IMR-90 (cell line): ENCODE results near the gene HCN3. TPM values are rescaled to one million over a fixed set of nuclear protein-coding genes. Genes with fewer than 3 reads are reported as not detected.

Source experiments
- ATAC-seq: fragments of 200-7000 bp; cut with Tn5 transposase; 2 replicates; pipeline ENCODE4 v1.9.1; 2020; ENCODE audit warnings: low read depth, mild to moderate bottlenecking, moderate library complexity
- BruUV-seq: library from RNA; stranded (reverse); fragments of 400-500 nt; replicated peaks from 2 replicates; lab custom pipeline; 2021; lab: Mats Ljungman, UMichigan
- CTCF ChIA-PET: fragments of 300-600 bp; formaldehyde crosslinking; extraction: SDS; loops from one replicate; lab custom pipeline; 2021; ENCODE audit warnings: antibody characterized with exemption; lab: Yijun Ruan, JAX
- POLR2A ChIA-PET: fragments of 300-600 bp; sonication (Branson Sonifier 250); formaldehyde crosslinking; loops from one replicate; lab custom pipeline; 2022; ENCODE audit warnings: antibody characterized with exemption; ENCODE audit not compliant: unreplicated experiment; lab: Charles Lee
- DNase-seq: peaks from one replicate; pipeline ENCODE4 v3.0.0; 2013
- H2AFZ ChIP-seq: replicated peaks from 2 replicates; pipeline ENCODE3; 2013; ENCODE audit warnings: low read length, mild to moderate bottlenecking; ENCODE audit not compliant: poor library complexity
- H2AK5ac ChIP-seq: 2 replicates; pipeline ENCODE4 v1.6.1; 2013; ENCODE audit warnings: low read depth, low read length, inconsistent platforms
- H2AK9ac ChIP-seq: replicated peaks from 2 replicates; pipeline ENCODE3; 2013; ENCODE audit warnings: mild to moderate bottlenecking, low read depth, low read length, moderate library complexity; ENCODE audit not compliant: poor library complexity
- H2BK120ac ChIP-seq: 2 replicates; pipeline ENCODE4 v1.6.1; 2013; ENCODE audit warnings: low read depth, low read length, inconsistent platforms
- H2BK15ac ChIP-seq: 3 replicates; pipeline ENCODE4 v1.6.1; 2013; ENCODE audit warnings: low read depth, low read length, inconsistent platforms
- H2BK20ac ChIP-seq: 2 replicates; pipeline ENCODE4 v1.6.1; 2013; ENCODE audit warnings: low read depth, mild to moderate bottlenecking, inconsistent platforms, low read length, moderate library complexity
- H2BK5ac ChIP-seq: 2 replicates; pipeline ENCODE4 v1.6.1; 2013; ENCODE audit warnings: mild to moderate bottlenecking, low read depth, low read length, inconsistent platforms; ENCODE audit not compliant: poor library complexity, severe bottlenecking
- H3K14ac ChIP-seq: replicated peaks from 2 replicates; pipeline ENCODE4 v1.6.1; 2013; ENCODE audit warnings: low read depth, low read length, inconsistent platforms
- H3K18ac ChIP-seq: 2 replicates; pipeline ENCODE4 v1.6.1; 2013; ENCODE audit warnings: low read depth, low read length, control low read depth
- H3K23ac ChIP-seq: 2 replicates; pipeline ENCODE4 v1.6.1; 2013; ENCODE audit warnings: low read depth, low read length, inconsistent platforms
- H3K27ac ChIP-seq: 2 replicates; pipeline ENCODE4 v1.5.1; 2013; ENCODE audit warnings: mild to moderate bottlenecking, control low read depth, low read length; ENCODE audit not compliant: insufficient read depth
- H3K27me3 ChIP-seq: 2 replicates; pipeline ENCODE4 v1.6.1; 2013; ENCODE audit warnings: low read length; ENCODE audit not compliant: control insufficient read depth, insufficient read depth
- H3K36me3 ChIP-seq: 2 replicates; pipeline ENCODE4 v1.6.1; 2013; ENCODE audit warnings: low read length, mixed read lengths; ENCODE audit not compliant: control insufficient read depth, insufficient read depth
- H3K4ac ChIP-seq: 2 replicates; pipeline ENCODE4 v1.6.1; 2013; ENCODE audit warnings: low read depth, low read length, inconsistent platforms
- H3K4me1 ChIP-seq: 2 replicates; pipeline ENCODE4 v1.6.1; 2013; ENCODE audit warnings: low read length, mixed read lengths; ENCODE audit not compliant: control insufficient read depth, insufficient read depth
- H3K4me2 ChIP-seq: 2 replicates; pipeline ENCODE4 v1.6.1; 2013; ENCODE audit warnings: low read depth, mild to moderate bottlenecking, control low read depth, low read length, moderate library complexity
- H3K4me3 ChIP-seq: 2 replicates; pipeline ENCODE4 v1.5.1; 2013; ENCODE audit warnings: low read depth, mild to moderate bottlenecking, control low read depth, low read length, moderate library complexity; ENCODE audit not compliant: insufficient read depth
- H3K56ac ChIP-seq: 2 replicates; pipeline ENCODE4 v1.6.1; 2013; ENCODE audit warnings: low read length, inconsistent platforms; ENCODE audit not compliant: insufficient read depth; ENCODE audit errors: extremely low read depth
- H3K79me1 ChIP-seq, 2 experiments: 2 replicates each; pipeline ENCODE4 v1.6.1; 2013; ENCODE audit warnings: low read length in 2 of 2, inconsistent platforms in 1 of 2, low read depth in 1 of 2
- H3K9ac ChIP-seq: 2 replicates; pipeline ENCODE4 v1.6.1; 2013; ENCODE audit warnings: low read depth, low read length, control low read depth
- H3K9me1 ChIP-seq: 2 replicates; pipeline ENCODE4 v1.6.1; 2013; ENCODE audit warnings: low read length, inconsistent platforms; ENCODE audit not compliant: insufficient read depth
- H3K9me3 ChIP-seq: 2 replicates; pipeline ENCODE4 v1.6.1; 2013; ENCODE audit warnings: low read length; ENCODE audit not compliant: control insufficient read depth, insufficient read depth
- H4K20me1 ChIP-seq: 2 replicates; pipeline ENCODE4 v1.6.1; 2013; ENCODE audit warnings: low read length, inconsistent platforms; ENCODE audit not compliant: insufficient read depth
- H4K5ac ChIP-seq: 2 replicates; pipeline ENCODE4 v1.6.1; 2013; ENCODE audit warnings: mild to moderate bottlenecking, low read depth, low read length, control low read depth
- H4K8ac ChIP-seq, 2 experiments: 2 replicates each; pipeline ENCODE4 v1.6.1; 2013; ENCODE audit warnings: low read depth in 2 of 2, low read length in 2 of 2, control low read depth in 1 of 2, inconsistent platforms in 1 of 2
- H4K91ac ChIP-seq: 2 replicates; pipeline ENCODE4 v1.6.1; 2013; ENCODE audit warnings: low read depth, low read length, inconsistent platforms; ENCODE audit not compliant: insufficient read depth
- BHLHE40 ChIP-seq: fragments of 150-350 bp; IDR thresholded peaks from 2 replicates; pipeline ENCODE4 v1.6.1; 2016; ENCODE audit warnings: mild to moderate bottlenecking, low read depth, low read length
- CEBPB ChIP-seq: IDR thresholded peaks from 2 replicates; pipeline ENCODE4 v1.6.1; 2012; ENCODE audit warnings: low read depth, low read length, improper control_type of control experiment
- CHD1 ChIP-seq: IDR thresholded peaks from 2 replicates; pipeline ENCODE4 v1.6.1; 2012; ENCODE audit warnings: low read depth, low read length, improper control_type of control experiment
- CTCF ChIP-seq: conservative IDR thresholded peaks from 2 replicates; pipeline ENCODE4 v1.5.1; 2012; ENCODE audit warnings: mild to moderate bottlenecking, low read depth, low read length, improper control_type of control experiment
- FOS ChIP-seq: fragments of 150-350 bp; IDR thresholded peaks from 2 replicates; pipeline ENCODE4 v1.6.1; 2016; ENCODE audit warnings: low read depth, low read length
- MAFK ChIP-seq: IDR thresholded peaks from 2 replicates; pipeline ENCODE4 v1.6.1; 2012; ENCODE audit warnings: low read depth, low read length, improper control_type of control experiment
- MAZ ChIP-seq: IDR thresholded peaks from 2 replicates; pipeline ENCODE4 v1.6.1; 2012; ENCODE audit warnings: low read depth, mild to moderate bottlenecking, low read length, improper control_type of control experiment, moderate library complexity, borderline replicate concordance
- MXI1 ChIP-seq: IDR thresholded peaks from 2 replicates; pipeline ENCODE4 v1.6.1; 2012; ENCODE audit warnings: low read depth, mild to moderate bottlenecking, low read length, moderate library complexity, borderline replicate concordance
- NFE2L2 ChIP-seq: fragments of 150-350 bp; IDR thresholded peaks from 2 replicates; pipeline ENCODE4 v1.6.1; 2016; ENCODE audit warnings: low read depth, mild to moderate bottlenecking, low read length
- POLR2A ChIP-seq: IDR thresholded peaks from 2 replicates; pipeline ENCODE4 v1.6.1; 2012; ENCODE audit warnings: mild to moderate bottlenecking, low read depth, low read length
- RAD21 ChIP-seq: IDR thresholded peaks from 2 replicates; pipeline ENCODE4 v1.6.1; 2012; ENCODE audit warnings: low read length, improper control_type of control experiment
- RCOR1 ChIP-seq: IDR thresholded peaks from 2 replicates; pipeline ENCODE4 v1.6.1; 2012; ENCODE audit warnings: mild to moderate bottlenecking, low read length, improper control_type of control experiment; ENCODE audit not compliant: insufficient replicate concordance
- RFX5 ChIP-seq: IDR thresholded peaks from 2 replicates; pipeline ENCODE4 v1.8.0; 2012; ENCODE audit warnings: low read depth, mild to moderate bottlenecking, low read length, moderate library complexity
- SMC3 ChIP-seq: fragments of 150-350 bp; IDR thresholded peaks from 2 replicates; pipeline ENCODE4 v1.6.1; 2016; ENCODE audit warnings: low read depth, mild to moderate bottlenecking, antibody characterized with exemption, low read length, moderate library complexity
- USF2 ChIP-seq: fragments of 150-350 bp; IDR thresholded peaks from 2 replicates; pipeline ENCODE4 v1.6.1; 2017; ENCODE audit warnings: mild to moderate bottlenecking, antibody characterized with exemption, low read length, low read depth
- WGBS, 2 experiments: methylation state at CpG; one replicate each; pipeline versions ENCODE4 v1.1.5 to v1.1.7; 2013; ENCODE audit warnings: missing lambda C conversion rate in 2 of 2; ENCODE audit not compliant: insufficient read length in 1 of 2; ENCODE audit errors: extremely low coverage in 2 of 2; 5-methylcytosine and 5-hydroxymethylcytosine counted together
- dilution Hi-C: fragments of 300-500 bp; cut with HindIII; formaldehyde crosslinking; loops from one replicate; pipeline ENCODE4 v1.14.3; 2018; ENCODE audit warnings: low sequenced_read_pairs; ENCODE audit not compliant: unreplicated experiment
- in situ Hi-C: fragments of 300-500 bp; cut with MboI; formaldehyde crosslinking; loops from 3 replicates; pipeline ENCODE4 v1.14.3; 2019; ENCODE audit warnings: low sequenced_read_pairs, inconsistent platforms, mixed read lengths
- intact Hi-C: fragments of 100-400 bp; cut with micrococcal nuclease; formaldehyde crosslinking; loops from 2 replicates; pipeline ENCODE4 v1.10.0; 2022
- polyA plus RNA-seq, 3 experiments: library from polyadenylated mRNA; depleted of rRNA; stranded (reverse); fragments of >200 nt; gene quantifications; 2 replicates each; pipeline ENCODE4 v1.2.3, GENCODE V29; 2012; ENCODE audit warnings: low replicate concordance in 1 of 3
- total RNA-seq: library from RNA; depleted of rRNA; stranded (reverse); fragments of >200 nt; gene quantifications from 2 replicates; pipeline ENCODE4 v1.2.3, GENCODE V29; 2012
- TF ChIP-seq, protein P1 (sequence below): fragments of 150-350 bp; IDR thresholded peaks from 2 replicates; pipeline ENCODE4 v1.6.1; 2016; ENCODE audit warnings: low read depth, mild to moderate bottlenecking, low read length, moderate library complexity, borderline replicate concordance

HCN3 gene
- total and polyA plus RNA-seq, 2 of the 4 experiments (the other 2 are of a cell fraction): 0.36 to 2.7 TPM

GRCh38 chr1:155327981-155328380 is 50.7 kb downstream of the HCN3 start:
- no peak overlapping the region for H2AK5ac ChIP-seq
- ATAC-seq (no peak), DNase-seq (no peak)
- no peak overlapping the region for H4K8ac ChIP-seq
- intact Hi-C loops: loop anchor here (10.0 kb wide), 1 partner anchor 123 kb away; the partner anchor contains the start of genes MTX1 and THBS3
- H2AK9ac ChIP-seq: no peak overlapping the region
- dilution Hi-C loops: no loop called here
- H3K27me3 ChIP-seq: no peaks in the 10 kb centered on the region
- H2BK120ac ChIP-seq: no peak overlapping the region
- 0 out of 2 replicates have a peak overlapping the region, but pooled peaks have one; percentile 15 for H3K23ac ChIP-seq
- no peak overlapping the region for H3K27ac ChIP-seq
- H4K20me1 ChIP-seq: peaks cover 30% of the 10 kb centered on the region
- peaks cover 13% of the 10 kb centered on the region; the same call in 1 of the 2 replicates for H3K9me1 ChIP-seq
- in situ Hi-C loops: no loop called here
- no peak overlapping the region for H2BK20ac ChIP-seq
- peaks cover 34% of the 10 kb centered on the region for H3K36me3 ChIP-seq
- H3K4me1 ChIP-seq: peaks cover 9% of the 10 kb centered on the region; the same call in 1 of the 2 replicates
- H3K9ac ChIP-seq: no peak overlapping the region
- CTCF ChIA-PET: no interaction called here
- H3K9me3 ChIP-seq: no peaks in the 10 kb centered on the region
- H4K91ac ChIP-seq: no peak overlapping the region
- no peak overlapping the region for H2BK5ac ChIP-seq
- WGBS, 2 experiments: no CpG with 5 or more reads among the region's 4 CpGs
- no peak overlapping the region for H3K18ac ChIP-seq
- no peak overlapping the region for H2BK15ac ChIP-seq
- no TSS peak for BruUV-seq
- no peak overlapping the region for H3K14ac ChIP-seq
- no peak overlapping the region for H3K56ac ChIP-seq
- no peak overlapping the region for H3K4me3 ChIP-seq
- no peak overlapping the region for H3K4ac ChIP-seq
- H2AFZ ChIP-seq: no peak overlapping the region
- H4K5ac ChIP-seq: no peak overlapping the region
- no peak overlapping the region for H3K4me2 ChIP-seq
- POLR2A ChIA-PET: no interaction called here
- no peak for TF ChIP-seq SMC3
- no peak for TF ChIP-seq RFX5
- TF ChIP-seq FOS: no peak
- TF ChIP-seq MAFK: no peak
- TF ChIP-seq, protein P1, sequence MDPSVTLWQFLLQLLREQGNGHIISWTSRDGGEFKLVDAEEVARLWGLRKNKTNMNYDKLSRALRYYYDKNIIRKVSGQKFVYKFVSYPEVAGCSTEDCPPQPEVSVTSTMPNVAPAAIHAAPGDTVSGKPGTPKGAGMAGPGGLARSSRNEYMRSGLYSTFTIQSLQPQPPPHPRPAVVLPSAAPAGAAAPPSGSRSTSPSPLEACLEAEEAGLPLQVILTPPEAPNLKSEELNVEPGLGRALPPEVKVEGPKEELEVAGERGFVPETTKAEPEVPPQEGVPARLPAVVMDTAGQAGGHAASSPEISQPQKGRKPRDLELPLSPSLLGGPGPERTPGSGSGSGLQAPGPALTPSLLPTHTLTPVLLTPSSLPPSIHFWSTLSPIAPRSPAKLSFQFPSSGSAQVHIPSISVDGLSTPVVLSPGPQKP: no peak
- no peak for TF ChIP-seq POLR2A
- TF ChIP-seq CTCF: no peak
- no peak for TF ChIP-seq RAD21
- no peak for TF ChIP-seq NFE2L2
- no peak for TF ChIP-seq BHLHE40
- no peak for TF ChIP-seq CHD1
- no peak for TF ChIP-seq CEBPB
- TF ChIP-seq USF2: no peak
- no peak for TF ChIP-seq MAZ
- no peak for TF ChIP-seq MXI1
- TF ChIP-seq RCOR1: no peak
- H3K79me1 ChIP-seq: peaks cover 16 to 37% of the 10 kb centered on the region in 2 experiments
